Ovary (tissue), 3 donors: Measurements from ENCODE around the gene TNK2.

Source experiments
- CTCF ChIP-seq, 3 donors: fragments of 450-650 bp in 2 of 3; fragments of 200-600 bp in 1 of 3; IDR thresholded peaks; one replicate each; pipeline versions ENCODE4 v1.5.1 to v1.8.0; 2016 to 2022; ENCODE audit warnings: antibody characterized with exemption in 3 of 3, mild to moderate bottlenecking in 1 of 3
- EP300 ChIP-seq: sonication (generic); formaldehyde crosslinking; IDR thresholded peaks from one replicate; pipeline ENCODE4 v1.6.1; 2017; ENCODE audit warnings: antibody characterized with exemption
- donor health status: DM: no; HTN: no; CAD: no.

DNA sequence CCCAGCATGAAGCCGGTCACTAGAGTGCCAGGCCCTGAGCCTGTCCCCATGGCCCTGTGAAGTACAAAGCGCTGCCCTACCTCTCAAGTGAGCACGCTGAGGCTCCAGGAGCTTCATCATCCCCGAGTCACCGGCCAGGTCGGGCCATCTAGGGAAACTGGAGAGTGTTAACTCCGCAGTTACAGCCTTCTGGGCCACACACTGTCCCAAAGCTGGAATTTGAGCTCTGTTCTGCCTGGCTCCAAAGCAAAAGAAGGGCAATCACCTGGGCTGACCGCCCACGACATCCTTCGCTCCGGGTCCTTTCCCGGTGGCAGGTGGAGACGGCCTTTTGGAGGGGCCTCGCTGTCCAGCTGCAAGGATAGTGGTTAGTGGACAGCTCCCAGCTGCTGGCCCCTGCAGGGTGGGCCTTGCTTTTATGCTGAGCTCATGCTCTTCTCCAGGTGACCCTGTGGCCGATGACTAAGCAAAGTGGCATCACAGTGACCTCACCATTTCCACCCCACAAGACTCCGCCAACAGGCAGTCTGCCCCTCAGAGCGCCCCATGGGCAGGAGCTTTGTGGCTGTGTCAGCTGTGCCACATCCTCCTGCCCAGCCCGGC lies 93.1 kb downstream of the TNK2 start:
- no peak for TF ChIP-seq EP300
- TF ChIP-seq CTCF (IDR thresholded peaks at IDR 0.05), result no peak
